Heart left ventricle (tissue), 13 donors: Measurements from ENCODE around the gene MAPK11.

Experiments used
- POLR2A ChIP-seq, 2 donors: fragments of 450-650 bp; IDR thresholded peaks; one replicate each; pipeline ENCODE4 v1.6.1; 2017; ENCODE audit warnings: antibody characterized with exemption in 2 of 2, mild to moderate bottlenecking in 2 of 2, moderate library complexity in 2 of 2
- TF ChIP-seq, protein P1 (sequence below), 12 donors: fragments of 200-600 bp; sonication (generic) in 4 of 12; IDR thresholded peaks; one replicate each; pipeline versions ENCODE4 v1.5.0 to v1.8.0; 2018 to 2022; ENCODE audit warnings: antibody characterized with exemption in 12 of 12, mild to moderate bottlenecking in 5 of 12
- donor health status: ischemic (EF 13 %, LVEDD 7.1; RV severe dilation, severe dysfunction).
- donor health status: DM: no; HTN: yes; CAD: no.
- donor health status: DM: no; HTN: no; CAD: no.
- donor health status: ischemic (EF 25% LVEDD 6.9; RV normal size, moderate dysfunction).
- donor health status: ischemic (EF 25% LVEDD 5.7; RV mildly dilated, moderate dysfunction).
- donor health status: ischemic (EF 35%, LVEDD 5.7; RV mildly dilated, moderate dysfunction).
- donor health status: nonischemic (EF 11% LVEDD 7.7; RV severe dilation, severe dysfunction).
- donor health status: DM: yes; HTN: yes; CAD: no.
- donor health status: PGD.
- donor health status: ischemic (EF 29% LVEDD 5.4; RV normal size, mild dysfunction).
- donor health status: nonischemic (EF 23%, LVEDD 6.1; RV moderate dilation, normal function).

DNA sequence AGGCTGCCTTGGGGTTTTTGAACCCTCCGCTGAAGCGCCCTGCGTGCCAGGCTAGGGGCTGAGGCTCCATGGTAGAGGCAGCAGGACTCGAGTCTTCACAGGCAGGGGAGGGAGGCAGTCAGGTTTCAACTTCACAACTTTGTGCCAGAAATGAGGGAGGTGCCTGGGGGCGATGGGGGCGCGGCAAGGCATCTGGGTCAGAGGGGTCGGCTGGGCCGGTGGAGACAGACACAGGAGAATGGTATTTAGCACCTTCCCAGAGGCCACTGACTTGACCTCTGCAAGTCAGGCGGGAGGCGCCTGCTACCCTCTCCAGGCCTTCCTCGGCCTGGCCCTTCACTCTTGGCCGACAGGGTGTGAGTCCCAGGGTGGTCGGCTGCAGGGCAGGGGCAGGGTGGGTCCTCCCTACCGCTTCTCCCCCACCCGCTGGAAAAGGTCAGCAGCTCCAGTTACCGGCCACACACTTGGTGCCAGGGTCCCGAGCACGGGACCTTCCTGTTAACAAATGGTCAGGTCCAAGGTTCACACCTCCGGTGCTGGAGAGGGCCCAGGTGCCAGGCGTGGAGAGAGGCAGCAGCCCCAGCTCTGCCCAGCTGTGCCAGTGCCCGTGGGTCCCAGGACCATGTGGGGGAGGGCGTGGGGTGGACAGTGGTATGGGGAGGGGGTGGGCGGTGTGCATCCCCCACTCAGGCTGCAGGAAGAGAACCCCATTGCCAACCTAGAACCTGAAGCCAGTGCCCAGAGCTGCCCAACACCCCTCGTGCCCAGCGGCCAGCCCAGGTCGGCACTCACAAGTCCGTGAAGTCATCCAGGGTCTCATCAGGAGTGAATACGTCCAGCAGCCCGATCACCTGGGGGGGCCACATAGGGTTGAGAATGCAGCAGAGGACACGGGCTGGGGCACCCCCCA, 12.5 kb downstream of the MAPK11 start:
- TF ChIP-seq, protein P1, sequence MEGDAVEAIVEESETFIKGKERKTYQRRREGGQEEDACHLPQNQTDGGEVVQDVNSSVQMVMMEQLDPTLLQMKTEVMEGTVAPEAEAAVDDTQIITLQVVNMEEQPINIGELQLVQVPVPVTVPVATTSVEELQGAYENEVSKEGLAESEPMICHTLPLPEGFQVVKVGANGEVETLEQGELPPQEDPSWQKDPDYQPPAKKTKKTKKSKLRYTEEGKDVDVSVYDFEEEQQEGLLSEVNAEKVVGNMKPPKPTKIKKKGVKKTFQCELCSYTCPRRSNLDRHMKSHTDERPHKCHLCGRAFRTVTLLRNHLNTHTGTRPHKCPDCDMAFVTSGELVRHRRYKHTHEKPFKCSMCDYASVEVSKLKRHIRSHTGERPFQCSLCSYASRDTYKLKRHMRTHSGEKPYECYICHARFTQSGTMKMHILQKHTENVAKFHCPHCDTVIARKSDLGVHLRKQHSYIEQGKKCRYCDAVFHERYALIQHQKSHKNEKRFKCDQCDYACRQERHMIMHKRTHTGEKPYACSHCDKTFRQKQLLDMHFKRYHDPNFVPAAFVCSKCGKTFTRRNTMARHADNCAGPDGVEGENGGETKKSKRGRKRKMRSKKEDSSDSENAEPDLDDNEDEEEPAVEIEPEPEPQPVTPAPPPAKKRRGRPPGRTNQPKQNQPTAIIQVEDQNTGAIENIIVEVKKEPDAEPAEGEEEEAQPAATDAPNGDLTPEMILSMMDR (IDR thresholded peaks at IDR 0.05), result no peak
- no peak for TF ChIP-seq POLR2A (IDR thresholded peaks at IDR 0.05)
